Neural cell (in vitro differentiated cells): ENCODE data around the gene CEMIP2. TPM values are rescaled to one million over a fixed set of nuclear protein-coding genes. Genes with fewer than 3 reads are reported as not detected.

ENCODE experiments used
- H2AFZ ChIP-seq: fragments of 200-600, 300-800 bp; sonication (generic), shearing (Covaris generic); 2 replicates; pipeline ENCODE4 v1.6.0; 2014; ENCODE audit warnings: low read depth, mild to moderate bottlenecking, antibody characterized with exemption, low read length, moderate library complexity
- H3F3A ChIP-seq: fragments of 200-600 bp; shearing (Covaris generic); 2 replicates; pipeline ENCODE4 v1.6.1; 2016; ENCODE audit warnings: mild to moderate bottlenecking, moderate library complexity, mixed read lengths, antibody characterized with exemption, low read length; ENCODE audit not compliant: insufficient read depth, poor library complexity, severe bottlenecking
- H3K27ac ChIP-seq: fragments of 200-600, 300-800 bp; sonication (generic), shearing (Covaris generic); 2 replicates; pipeline ENCODE4 v1.5.1; 2014; ENCODE audit warnings: mild to moderate bottlenecking, low read length, moderate library complexity
- H3K27me3 ChIP-seq: fragments of 300-800, 200-600 bp; sonication (generic), shearing (Covaris generic); 2 replicates; pipeline ENCODE4 v1.6.0; 2014; ENCODE audit warnings: mild to moderate bottlenecking, low read depth, low read length, moderate library complexity; ENCODE audit not compliant: insufficient read depth
- H3K36me3 ChIP-seq: fragments of 300-800, 200-600 bp; sonication (generic), shearing (Covaris generic); 2 replicates; pipeline ENCODE4 v1.5.1; 2014; ENCODE audit warnings: mild to moderate bottlenecking, antibody characterized with exemption, low read length, moderate library complexity; ENCODE audit not compliant: insufficient read depth
- H3K4me2 ChIP-seq: fragments of 300-800, 200-600 bp; sonication (generic), shearing (Covaris generic); 2 replicates; pipeline ENCODE4 v1.6.0; 2014; ENCODE audit warnings: mild to moderate bottlenecking, low read length
- H3K4me3 ChIP-seq: fragments of 300-800, 200-600 bp; sonication (generic), shearing (Covaris generic); 2 replicates; pipeline ENCODE4 v1.5.1; 2014; ENCODE audit warnings: mild to moderate bottlenecking, low read length, moderate library complexity
- H3K79me2 ChIP-seq: fragments of 200-600 bp; shearing (Covaris generic); replicated peaks from 2 replicates; pipeline ENCODE4 v1.6.0; 2014; ENCODE audit warnings: mild to moderate bottlenecking, low read length, moderate library complexity; ENCODE audit not compliant: insufficient read depth
- H3K9ac ChIP-seq: fragments of 300-800, 200-600 bp; sonication (generic), shearing (Covaris generic); 2 replicates; pipeline ENCODE4 v1.6.1; 2016; ENCODE audit warnings: mild to moderate bottlenecking, low read length, mixed read lengths
- H3K9me2 ChIP-seq: fragments of 200-600 bp; shearing (Covaris generic); 2 replicates; pipeline ENCODE4 v1.6.1; 2016; ENCODE audit warnings: mild to moderate bottlenecking, low read length, mixed read lengths; ENCODE audit not compliant: insufficient read depth
- H3K9me3 ChIP-seq: fragments of 200-600, 300-800 bp; sonication (generic), shearing (Covaris generic); 2 replicates; pipeline ENCODE4 v1.6.1; 2016; ENCODE audit warnings: mild to moderate bottlenecking, mixed run types, low read length, moderate library complexity, mixed read lengths
- H4K20me1 ChIP-seq: fragments of 200-600 bp; shearing (Covaris generic); 2 replicates; pipeline ENCODE4 v1.6.1; 2016; ENCODE audit warnings: mild to moderate bottlenecking, mixed run types; ENCODE audit not compliant: insufficient read depth
- CTCF ChIP-seq: fragments of 450-650 bp; IDR thresholded peaks from 2 replicates; pipeline ENCODE4 v1.5.1; 2014; ENCODE audit warnings: antibody characterized with exemption, mild to moderate bottlenecking, moderate library complexity; ENCODE audit not compliant: poor library complexity, severe bottlenecking
- EP300 ChIP-seq: fragments of 450-650 bp; conservative IDR thresholded peaks from 2 replicates; pipeline ENCODE4 v1.6.1; 2014; ENCODE audit warnings: antibody characterized with exemption, mild to moderate bottlenecking, moderate library complexity; ENCODE audit not compliant: poor library complexity, severe bottlenecking
- EZH2 ChIP-seq: fragments of 200-600, 300-800 bp; shearing (Covaris generic), sonication (generic); IDR thresholded peaks from 2 replicates; pipeline ENCODE4 v1.6.1; 2014; ENCODE audit warnings: antibody characterized with exemption, low read length, borderline replicate concordance, mild to moderate bottlenecking; ENCODE audit not compliant: insufficient read depth, poor library complexity, severe bottlenecking
- MXI1 ChIP-seq: fragments of 450-650 bp; conservative IDR thresholded peaks from 2 replicates; pipeline ENCODE4 v1.6.1; 2014; ENCODE audit warnings: antibody characterized with exemption, mild to moderate bottlenecking; ENCODE audit not compliant: poor library complexity, severe bottlenecking
- POLR2AphosphoS5 ChIP-seq: IDR thresholded peaks from 2 replicates; pipeline ENCODE4 v1.6.1; 2012
- RAD21 ChIP-seq: fragments of 450-650 bp; conservative IDR thresholded peaks from 2 replicates; pipeline ENCODE4 v1.6.1; 2014; ENCODE audit warnings: antibody characterized with exemption, mild to moderate bottlenecking, moderate library complexity
- REST ChIP-seq: IDR thresholded peaks from 2 replicates; pipeline ENCODE4 v1.6.1; 2012; ENCODE audit warnings: borderline replicate concordance
- SMC3 ChIP-seq: fragments of 450-650 bp; conservative IDR thresholded peaks from 2 replicates; pipeline ENCODE4 v1.6.1; 2014; ENCODE audit warnings: antibody characterized with exemption, mild to moderate bottlenecking, moderate library complexity; ENCODE audit not compliant: poor library complexity
- TAF1 ChIP-seq: IDR thresholded peaks from 2 replicates; pipeline ENCODE4 v1.6.1; 2012; ENCODE audit warnings: low read depth
- polyA plus RNA-seq: library from polyadenylated mRNA; depleted of rRNA; stranded (reverse); fragments of >200 nt; gene quantifications from 2 replicates; pipeline ENCODE4 v1.2.3, GENCODE V29; 2014

The CEMIP2 gene
- polyA plus RNA-seq, 1 donor from 2014 or later = 11.3 TPM

DNA sequence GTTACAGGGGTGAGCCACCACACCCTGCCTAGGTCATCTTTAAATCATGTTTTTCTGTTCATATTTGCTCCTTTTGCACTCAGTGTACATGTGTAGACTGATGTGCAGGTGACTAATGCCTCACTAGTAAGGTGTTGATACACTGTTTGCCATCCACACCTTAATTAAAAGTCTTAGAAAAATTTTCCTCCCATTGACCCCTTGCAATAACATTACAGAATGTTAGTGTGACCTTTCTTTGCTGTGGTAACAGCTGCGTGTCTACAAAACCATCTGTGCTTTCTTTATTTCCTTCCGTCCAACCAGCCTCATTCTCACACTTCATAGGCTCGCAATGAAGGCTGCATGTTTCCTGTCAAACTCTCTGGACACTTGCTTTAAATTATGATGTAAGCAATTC lies 6.6 kb upstream of the CEMIP2 start:
- Histone ChIP-seq H3K4me3 (no peak overlapping the region), H2AFZ (no peak overlapping the region), H3K79me2 (no peaks in the 10 kb centered on the region), H3F3A (no peaks in the 10 kb centered on the region), H3K9me2 (no peaks in the 10 kb centered on the region), H3K9me3 (no peaks in the 10 kb centered on the region), H4K20me1 (no peaks in the 10 kb centered on the region), H3K27ac (no peak overlapping the region), H3K27me3 (peaks cover 4% of the 10 kb centered on the region), H3K9ac (no peak overlapping the region), H3K4me2 (no peak overlapping the region), H3K36me3 (no peaks in the 10 kb centered on the region)
- TF ChIP-seq RAD21 (no peak), EZH2 (no peak), SMC3 (no peak), TAF1 (no peak), REST (no peak), POLR2AphosphoS5 (no peak), CTCF (no peak), EP300 (no peak), MXI1 (no peak)

GRCh38 chr9:71772726-71773125 lies 4.4 kb upstream of the CEMIP2 start:
- Histone ChIP-seq H3K79me2 (peaks cover 3% of the 10 kb centered on the region), H2AFZ (no peak overlapping the region), H4K20me1 (no peaks in the 10 kb centered on the region), H3K27me3 (peaks cover 14% of the 10 kb centered on the region), H3K4me3 (no peak overlapping the region), H3K36me3 (no peaks in the 10 kb centered on the region), H3K27ac (no peak overlapping the region), H3F3A (no peaks in the 10 kb centered on the region), H3K9me3 (no peaks in the 10 kb centered on the region), H3K4me2 (no peak overlapping the region), H3K9me2 (no peaks in the 10 kb centered on the region), H3K9ac (no peak overlapping the region)
- TF ChIP-seq MXI1 = no peak
- no peak for TF ChIP-seq EP300
- TF ChIP-seq REST = no peak
- TF ChIP-seq CTCF = no peak
- no peak for TF ChIP-seq EZH2
- TF ChIP-seq POLR2AphosphoS5 = no peak
- TF ChIP-seq RAD21 = no peak
- TF ChIP-seq TAF1 = no peak
- TF ChIP-seq SMC3 = no peak
